Spleen (tissue), 11 donors: ENCODE measurements around the gene TEPSIN. TPM values are rescaled to one million over a fixed set of nuclear protein-coding genes. Genes with fewer than 3 reads are reported as not detected.

Experiments used
- DNase-seq: peaks from one replicate; pipeline ENCODE4 v3.0.0-alpha.2; 2020
- H3K27ac ChIP-seq, 8 donors: fragments of 200-600 bp; sonication (generic) in 7 of 8; 1 replicate in 4 of 8; 2 replicates in 4 of 8; pipeline versions ENCODE4 v1.5.0 to v1.8.0; 2016 to 2021; ENCODE audit warnings: inconsistent platforms in 4 of 8, mild to moderate bottlenecking in 4 of 8, moderate library complexity in 1 of 8
- H3K27me3 ChIP-seq, 7 donors: fragments of 200-600 bp; sonication (generic) in 6 of 7; replicated peaks in 1 of 7; 1 replicate in 4 of 7; 2 replicates in 3 of 7; pipeline versions ENCODE4 v1.5.0 to v1.8.0; 2016 to 2021; ENCODE audit warnings: inconsistent platforms in 3 of 7, mild to moderate bottlenecking in 1 of 7
- H3K36me3 ChIP-seq, 6 donors: fragments of 200-600 bp; sonication (generic) in 5 of 6; 1 replicate in 4 of 6; 2 replicates in 2 of 6; pipeline versions ENCODE4 v1.5.0 to v1.8.0; 2016 to 2021; ENCODE audit warnings: inconsistent platforms in 2 of 6
- H3K4me1 ChIP-seq, 6 donors: fragments of 200-600 bp; sonication (generic) in 5 of 6; 1 replicate in 3 of 6; 2 replicates in 3 of 6; pipeline versions ENCODE4 v1.5.0 to v1.8.0; 2016 to 2021; ENCODE audit warnings: inconsistent platforms in 3 of 6
- H3K4me3 ChIP-seq, 8 donors: fragments of 200-600 bp; sonication (generic) in 7 of 8; 1 replicate in 4 of 8; 2 replicates in 4 of 8; pipeline versions ENCODE4 v1.5.0 to v1.8.0; 2016 to 2021; ENCODE audit warnings: inconsistent platforms in 4 of 8, mild to moderate bottlenecking in 4 of 8, moderate library complexity in 2 of 8
- H3K9me3 ChIP-seq, 8 donors: fragments of 200-600 bp; sonication (generic) in 7 of 8; 1 replicate in 4 of 8; 2 replicates in 4 of 8; pipeline versions ENCODE4 v1.5.0 to v1.8.0; 2016 to 2021; ENCODE audit warnings: inconsistent platforms in 4 of 8
- POLR2A ChIP-seq, 3 donors: fragments of 450-650 bp; IDR thresholded peaks; one replicate each; pipeline ENCODE4 v1.5.1; 2017; ENCODE audit warnings: antibody characterized with exemption in 3 of 3, mild to moderate bottlenecking in 1 of 3
- POLR2AphosphoS5 ChIP-seq, 3 donors: sonication (generic); formaldehyde crosslinking; IDR thresholded peaks; one replicate each; pipeline ENCODE4 v1.5.1; 2017; ENCODE audit warnings: antibody characterized with exemption in 3 of 3
- WGBS, 5 donors: extraction: QIAGEN DNeasy Blood & Tissue Kit in 3 of 5; methylation state at CpG; one replicate each; pipeline versions ENCODE4 v1.1.5 to v1.1.7; 2013 to 2018; 5-methylcytosine and 5-hydroxymethylcytosine counted together
- intact Hi-C: fragments of 100-400 bp; cut with DNase I; formaldehyde crosslinking; loops from one replicate; pipeline ENCODE4 v1.15.0; 2023; ENCODE audit warnings: low total_unique reads
- polyA plus RNA-seq, 3 donors: library from polyadenylated mRNA; stranded (reverse); fragments of 200-250 nt; gene quantifications; one replicate each; pipeline ENCODE4 v1.2.1, GENCODE V29; 2013
- total RNA-seq, 7 donors: library from RNA; depleted of rRNA in 3 of 7; stranded (reverse); fragments of >200 nt in 3 of 7; fragmentation: NEBNext Ultra II Directional in 4 of 7; extraction: Animal tissue kit (Norgen Biotek cat#: 25700) in 4 of 7; gene quantifications; one replicate each; pipeline versions ENCODE4 v1.1.0 to v1.2.1, GENCODE V29; 2016 to 2021
- TF ChIP-seq, protein P1 (sequence below), 11 experiments: fragments of 200-600 bp in 7 of 11; fragments of 450-650 bp in 4 of 11; sonication (generic) in 4 of 11; IDR thresholded peaks in 8 of 11; conservative IDR thresholded peaks in 3 of 11; 1 replicate in 7 of 11; 2 replicates in 4 of 11; pipeline versions ENCODE4 v1.4.0 to v1.8.0; 2016 to 2021; ENCODE audit warnings: antibody characterized with exemption in 11 of 11, inconsistent platforms in 4 of 11, mild to moderate bottlenecking in 1 of 11
- donor health status: healthy with polysubstance abuse.
- donor health status: DM: no; HTN: no; CAD: no; lungs with moderate emphysema.
- donor health status: DM: no; HTN: no; CAD: no.
- donor health status: Bipolar disorder and iron deficiency.
- donor health status: healthy.
- donor health status: DM: no; HTN: no; CAD: no.
- donor health status: DM: yes; HTN: yes; CAD: no.

Gene TEPSIN
- total and polyA plus RNA-seq, 10 donors: 36.9 to 88.8 (median 72.3) TPM

GRCh38 chr17:81187586-81188490 lies 51.0 kb downstream of the TEPSIN start:
- H3K4me3 ChIP-seq: no peak overlapping the region
- WGBS, 5 donors: 89 to 94% (median 90%) methylated on average over 16 to 26 of the region's 26 CpGs
- peaks cover 0 to 6% (median 4%) of the 10 kb centered on the region in 6 donors for H3K4me1 ChIP-seq
- peaks cover 0 to 13% (median 0%) of the 10 kb centered on the region in 7 donors for H3K27me3 ChIP-seq
- peaks cover 0 to 46% (median 19%) of the 10 kb centered on the region in 6 donors for H3K36me3 ChIP-seq
- no peaks in the 10 kb centered on the region for H3K9me3 ChIP-seq
- TF ChIP-seq POLR2A (IDR thresholded peaks at IDR 0.05): no peak
- TF ChIP-seq POLR2AphosphoS5 (IDR thresholded peaks at IDR 0.05): no peak
- TF ChIP-seq, protein P1, sequence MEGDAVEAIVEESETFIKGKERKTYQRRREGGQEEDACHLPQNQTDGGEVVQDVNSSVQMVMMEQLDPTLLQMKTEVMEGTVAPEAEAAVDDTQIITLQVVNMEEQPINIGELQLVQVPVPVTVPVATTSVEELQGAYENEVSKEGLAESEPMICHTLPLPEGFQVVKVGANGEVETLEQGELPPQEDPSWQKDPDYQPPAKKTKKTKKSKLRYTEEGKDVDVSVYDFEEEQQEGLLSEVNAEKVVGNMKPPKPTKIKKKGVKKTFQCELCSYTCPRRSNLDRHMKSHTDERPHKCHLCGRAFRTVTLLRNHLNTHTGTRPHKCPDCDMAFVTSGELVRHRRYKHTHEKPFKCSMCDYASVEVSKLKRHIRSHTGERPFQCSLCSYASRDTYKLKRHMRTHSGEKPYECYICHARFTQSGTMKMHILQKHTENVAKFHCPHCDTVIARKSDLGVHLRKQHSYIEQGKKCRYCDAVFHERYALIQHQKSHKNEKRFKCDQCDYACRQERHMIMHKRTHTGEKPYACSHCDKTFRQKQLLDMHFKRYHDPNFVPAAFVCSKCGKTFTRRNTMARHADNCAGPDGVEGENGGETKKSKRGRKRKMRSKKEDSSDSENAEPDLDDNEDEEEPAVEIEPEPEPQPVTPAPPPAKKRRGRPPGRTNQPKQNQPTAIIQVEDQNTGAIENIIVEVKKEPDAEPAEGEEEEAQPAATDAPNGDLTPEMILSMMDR (IDR thresholded peaks at IDR 0.05 in 8 of 11, conservative IDR thresholded peaks at IDR 0.05 in 3 of 11): no peak
- intact Hi-C loops: no loop called here
- no peak for DNase-seq
- H3K27ac ChIP-seq: no peak overlapping the region

GRCh38 chr17:81187120-81187519 lies 51.7 kb downstream of the TEPSIN start:
- no peak overlapping the region for H3K4me3 ChIP-seq
- H3K4me1 ChIP-seq: no peaks in the 10 kb centered on the region
- H3K9me3 ChIP-seq: no peaks in the 10 kb centered on the region
- TF ChIP-seq, protein P1 (IDR thresholded peaks at IDR 0.05 in 8 of 11, conservative IDR thresholded peaks at IDR 0.05 in 3 of 11): no peak
- DNase-seq: no peak
- 79 to 94% (median 92%) methylated on average over 9 to 11 of the region's 11 CpGs for WGBS, 5 donors
- intact Hi-C loops: no loop called here
- peaks cover 0 to 40% (median 18%) of the 10 kb centered on the region in 6 donors for H3K36me3 ChIP-seq
- H3K27ac ChIP-seq: no peak overlapping the region
- peaks cover 0 to 20% (median 0%) of the 10 kb centered on the region in 7 donors for H3K27me3 ChIP-seq

GRCh38 chr17:81186203-81186602 lies 52.7 kb downstream of the TEPSIN start:
- intact Hi-C loops: no loop called here
- Histone ChIP-seq H3K4me1 (no peaks in the 10 kb centered on the region), H3K27me3 (peaks cover 0 to 27% (median 0%) of the 10 kb centered on the region in 7 donors), H3K4me3 (no peak overlapping the region), H3K27ac (no peak overlapping the region), H3K9me3 (no peaks in the 10 kb centered on the region), H3K36me3 (peaks cover 0 to 31% (median 13%) of the 10 kb centered on the region in 6 donors)
- TF ChIP-seq POLR2AphosphoS5 (IDR thresholded peaks at IDR 0.05) (no peak), POLR2A (IDR thresholded peaks at IDR 0.05) (no peak)
- TF ChIP-seq, protein P1 (IDR thresholded peaks at IDR 0.05 in 8 of 11, conservative IDR thresholded peaks at IDR 0.05 in 3 of 11): no peak
- no peak for DNase-seq
- WGBS, 5 donors: 81 to 89% (median 88%) methylated on average over 6 to 7 of the region's 7 CpGs

DNA sequence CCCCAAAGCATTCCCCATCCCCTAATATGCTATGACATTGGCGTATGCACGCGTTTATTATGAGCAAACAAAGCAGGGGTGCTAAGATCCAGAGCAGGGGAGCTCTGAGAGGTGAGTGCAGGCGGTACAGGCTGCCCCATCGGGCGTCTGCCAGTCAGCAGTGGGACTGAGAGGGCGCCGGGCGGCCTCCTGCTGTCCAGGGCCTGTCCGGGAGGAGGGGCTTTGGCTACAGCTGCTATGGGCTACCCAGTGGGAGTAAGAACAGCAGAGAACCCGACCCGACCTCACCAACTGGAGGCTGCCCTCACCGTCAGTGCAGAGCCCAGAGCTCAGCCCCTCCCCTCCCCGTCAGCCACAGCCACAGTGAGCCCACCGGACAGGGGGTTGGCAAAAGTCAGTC lies 54.3 kb downstream of the TEPSIN start:
- WGBS, 5 donors: 45 to 50% (median 49%) methylated on average over 14 to 15 of the region's 15 CpGs
- intact Hi-C loops: no loop called here
- H3K4me1 ChIP-seq: peaks cover 0 to under 1% (median 0%) of the 10 kb centered on the region in 6 donors
- no peak overlapping the region for H3K27ac ChIP-seq
- DNase-seq: no peak
- TF ChIP-seq POLR2A (IDR thresholded peaks at IDR 0.05) (no peak), POLR2AphosphoS5 (IDR thresholded peaks at IDR 0.05) (no peak)
- TF ChIP-seq, protein P1 (IDR thresholded peaks at IDR 0.05 in 8 of 11, conservative IDR thresholded peaks at IDR 0.05 in 3 of 11): no peak
- H3K36me3 ChIP-seq: peaks cover 0 to 14% (median 1%) of the 10 kb centered on the region in 6 donors
- no peak overlapping the region for H3K4me3 ChIP-seq
- H3K9me3 ChIP-seq: no peaks in the 10 kb centered on the region
- peaks cover 0 to 29% (median 0%) of the 10 kb centered on the region in 7 donors for H3K27me3 ChIP-seq
